Bronchial epithelial cell (primary cell): ENCODE measurements around the gene WFDC1. TPM values are rescaled to one million over a fixed set of nuclear protein-coding genes. Genes with fewer than 3 reads are reported as not detected.
"Not testable (repeated sequence)": the region's sequence is repeated elsewhere in the genome, so short reads cannot be mapped to it uniquely, and the experiment has no call there.

ENCODE experiments used
- DNase-seq: peaks from one replicate; pipeline ENCODE4 v3.0.0-alpha.2; 2010; ENCODE audit warnings: low read depth
- FAIRE-seq: peaks from 2 replicates; lab custom pipeline; 2011; peaks lifted over from hg19 to GRCh38; lab: Jason Lieb, UNC
- H3K27me3 ChIP-seq: 2 replicates; pipeline ENCODE4 v1.5.1; 2011; ENCODE audit warnings: low read length; ENCODE audit not compliant: control insufficient read depth, insufficient read depth
- H3K36me3 ChIP-seq: 2 replicates; pipeline ENCODE4 v1.5.1; 2011; ENCODE audit warnings: low read length; ENCODE audit not compliant: control insufficient read depth, insufficient read depth
- H3K4me3 ChIP-seq: 2 replicates; pipeline ENCODE4 v1.5.1; 2011; ENCODE audit warnings: mild to moderate bottlenecking, low read depth, low read length, control low read depth
- total RNA-seq: library from RNA; depleted of rRNA; stranded (reverse); fragments of >200 nt; gene quantifications from 2 replicates; pipeline ENCODE4 v1.2.1, GENCODE V29; 2014
- TF ChIP-seq, protein P1 (sequence below): IDR thresholded peaks from 2 replicates; pipeline ENCODE4 v1.5.1; 2011; ENCODE audit warnings: mild to moderate bottlenecking, moderate library complexity, low read length, control low read depth, inconsistent platforms; ENCODE audit not compliant: insufficient read depth, severe bottlenecking

Gene WFDC1
- total RNA-seq, 1 donor from 2014 or later, result not detected

GRCh38 chr16:84334482-84334881 lies 39.8 kb downstream of the WFDC1 start:
- Histone ChIP-seq H3K36me3 (no peaks in the 10 kb centered on the region), H3K4me3 (no peak overlapping the region), H3K27me3 (no peaks in the 10 kb centered on the region)
- FAIRE-seq (no peak), DNase-seq (no peak)
- TF ChIP-seq, protein P1, sequence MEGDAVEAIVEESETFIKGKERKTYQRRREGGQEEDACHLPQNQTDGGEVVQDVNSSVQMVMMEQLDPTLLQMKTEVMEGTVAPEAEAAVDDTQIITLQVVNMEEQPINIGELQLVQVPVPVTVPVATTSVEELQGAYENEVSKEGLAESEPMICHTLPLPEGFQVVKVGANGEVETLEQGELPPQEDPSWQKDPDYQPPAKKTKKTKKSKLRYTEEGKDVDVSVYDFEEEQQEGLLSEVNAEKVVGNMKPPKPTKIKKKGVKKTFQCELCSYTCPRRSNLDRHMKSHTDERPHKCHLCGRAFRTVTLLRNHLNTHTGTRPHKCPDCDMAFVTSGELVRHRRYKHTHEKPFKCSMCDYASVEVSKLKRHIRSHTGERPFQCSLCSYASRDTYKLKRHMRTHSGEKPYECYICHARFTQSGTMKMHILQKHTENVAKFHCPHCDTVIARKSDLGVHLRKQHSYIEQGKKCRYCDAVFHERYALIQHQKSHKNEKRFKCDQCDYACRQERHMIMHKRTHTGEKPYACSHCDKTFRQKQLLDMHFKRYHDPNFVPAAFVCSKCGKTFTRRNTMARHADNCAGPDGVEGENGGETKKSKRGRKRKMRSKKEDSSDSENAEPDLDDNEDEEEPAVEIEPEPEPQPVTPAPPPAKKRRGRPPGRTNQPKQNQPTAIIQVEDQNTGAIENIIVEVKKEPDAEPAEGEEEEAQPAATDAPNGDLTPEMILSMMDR, result no peak

DNA sequence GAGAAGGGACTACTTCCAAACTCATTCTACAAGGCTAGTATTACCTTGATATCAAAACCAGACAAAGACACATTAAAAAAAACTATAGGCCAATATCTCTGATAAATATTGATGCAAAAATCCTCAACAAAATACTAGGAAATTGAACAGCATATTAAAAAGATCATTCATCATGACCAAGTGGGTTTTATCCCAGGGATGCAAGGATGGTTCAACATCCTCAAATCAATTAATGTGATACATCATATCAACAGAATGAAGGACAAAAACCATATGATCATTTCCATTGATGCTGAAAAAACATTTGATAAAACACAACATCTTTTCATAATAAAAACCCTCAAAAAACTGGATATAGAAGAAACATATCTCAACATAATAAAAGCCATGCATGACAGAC lies 42.6 kb downstream of the WFDC1 start:
- FAIRE-seq, result not testable (repeated sequence)

DNA sequence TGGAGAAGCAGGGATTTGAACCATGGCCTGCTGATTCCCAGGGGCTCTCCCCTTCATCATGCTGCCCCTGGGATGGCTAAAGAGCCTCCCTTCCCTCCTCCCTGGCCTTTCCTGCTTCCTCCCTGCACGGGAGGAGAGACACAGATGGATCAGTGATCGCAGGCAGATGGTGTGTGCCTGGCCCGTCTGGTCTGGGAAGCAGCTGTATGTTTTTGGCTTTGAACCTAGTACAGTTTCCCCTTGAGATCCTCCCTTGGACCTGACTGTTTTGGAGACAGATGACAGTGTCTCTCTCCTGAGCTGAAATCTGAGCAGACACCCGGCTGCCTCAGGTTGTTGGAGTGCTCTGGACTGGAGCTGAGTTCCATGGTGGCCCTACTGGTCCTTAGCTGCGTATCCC lies 44.6 kb downstream of the WFDC1 start:
- no peak for FAIRE-seq
- Histone ChIP-seq H3K4me3 (no peak overlapping the region), H3K27me3 (no peaks in the 10 kb centered on the region), H3K36me3 (no peaks in the 10 kb centered on the region)
- DNase-seq, result no peak
- TF ChIP-seq, protein P1, result no peak

More for the DNA sequence above, 42.6 kb downstream of the WFDC1 start:
- H3K36me3 ChIP-seq, H3K4me3 ChIP-seq, DNase-seq, H3K27me3 ChIP-seq: not testable (repeated sequence)

GRCh38 chr16:84339766-84340165 lies 45.1 kb downstream of the WFDC1 start:
- DNase-seq, result no peak
- Histone ChIP-seq H3K27me3 (no peaks in the 10 kb centered on the region), H3K4me3 (no peak overlapping the region), H3K36me3 (no peaks in the 10 kb centered on the region)
- TF ChIP-seq, protein P1, result no peak
- no peak for FAIRE-seq

- FAIRE-seq (peak; percentile 86), DNase-seq (peak; percentile 81)
- Histone ChIP-seq H3K4me3 (no peak overlapping the region), H3K36me3 (no peaks in the 10 kb centered on the region), H3K27me3 (no peaks in the 10 kb centered on the region)
- TF ChIP-seq, protein P1, result peak; percentile 69
Observed at GRCh38 chr16:84340325-84341040, 45.8 kb downstream of the WFDC1 start.

- no peak for DNase-seq
- TF ChIP-seq, protein P1, result no peak
- Histone ChIP-seq H3K27me3 (no peaks in the 10 kb centered on the region), H3K36me3 (no peaks in the 10 kb centered on the region), H3K4me3 (no peak overlapping the region)
- FAIRE-seq, result peak; percentile 96
Observed at GRCh38 chr16:84341528-84342295, 47.0 kb downstream of the WFDC1 start.

GRCh38 chr16:84343800-84344199 lies 49.1 kb downstream of the WFDC1 start:
- not testable (repeated sequence) for H3K4me3 ChIP-seq, FAIRE-seq, H3K27me3 ChIP-seq, DNase-seq, H3K36me3 ChIP-seq
